Right lobe of liver (tissue), 6 donors: ENCODE results near the gene AKAIN1. TPM values are rescaled to one million over a fixed set of nuclear protein-coding genes. Genes with fewer than 3 reads are reported as not detected.

Experiments used
- ATAC-seq, 4 donors: fragments of 200-7000 bp; cut with Tn5 transposase; one replicate each; pipeline ENCODE4 v1.9.1; 2020; ENCODE audit warnings: mild to moderate bottlenecking in 4 of 4, moderate library complexity in 4 of 4
- DNase-seq, 3 donors: peaks; one replicate each; pipeline ENCODE4 v3.0.0-alpha.2; 2020
- H3K27ac ChIP-seq, 3 donors: fragments of 200-600 bp; one replicate each; pipeline ENCODE4 v1.8.0; 2022
- H3K27me3 ChIP-seq, 2 donors: fragments of 200-600 bp; one replicate each; pipeline ENCODE4 v1.8.0; 2022
- H3K36me3 ChIP-seq, 4 donors: fragments of 200-600 bp; sonication (generic) in 1 of 4; one replicate each; pipeline versions ENCODE4 v1.5.1 to v1.8.0; 2017 to 2022; ENCODE audit warnings: control low read depth in 1 of 4
- H3K4me1 ChIP-seq, 4 donors: fragments of 200-600 bp; sonication (generic) in 1 of 4; one replicate each; pipeline versions ENCODE4 v1.5.1 to v1.8.0; 2017 to 2022; ENCODE audit warnings: control low read depth in 1 of 4
- H3K4me3 ChIP-seq, 3 donors: fragments of 200-600 bp; one replicate each; pipeline ENCODE4 v1.8.0; 2022
- H3K9me3 ChIP-seq, 4 donors: fragments of 200-600 bp; sonication (generic) in 1 of 4; one replicate each; pipeline versions ENCODE4 v1.5.1 to v1.8.0; 2017 to 2022; ENCODE audit warnings: control low read depth in 1 of 4
- CTCF ChIP-seq, 4 donors: fragments of 200-600 bp in 3 of 4; fragments of 450-650 bp in 1 of 4; IDR thresholded peaks; one replicate each; pipeline versions ENCODE4 v1.5.1 to v1.8.0; 2016 to 2022; ENCODE audit warnings: antibody characterized with exemption in 4 of 4, mild to moderate bottlenecking in 2 of 4
- POLR2A ChIP-seq: fragments of 450-650 bp; IDR thresholded peaks from one replicate; pipeline ENCODE4 v1.6.1; 2017; ENCODE audit warnings: antibody characterized with exemption, mild to moderate bottlenecking
- WGBS: methylation state at CpG from one replicate; pipeline ENCODE4 v1.1.6; 2018; ENCODE audit warnings: low coverage, low lambda C conversion rate; ENCODE audit not compliant: insufficient coverage; ENCODE audit errors: missing lambda C conversion rate; 5-methylcytosine and 5-hydroxymethylcytosine counted together
- intact Hi-C, 2 donors: fragments of 100-400 bp; cut with DNase I; formaldehyde crosslinking; loops; one replicate each; pipeline versions ENCODE4 v1.11.2 to v1.14.1; 2022
- total RNA-seq, 6 experiments: library from RNA; depleted of rRNA in 2 of 6; stranded (reverse); fragments of >200 nt in 2 of 6; fragmentation: NEBNext Ultra II Directional in 3 of 6; extraction: Animal tissue kit (Norgen Biotek cat#: 25700) in 3 of 6; gene quantifications; one replicate each; pipeline versions ENCODE4 v1.1.0 to v1.2.4, GENCODE V29; 2016 to 2023
- donor health status: DM: no; HTN: yes; CAD: no.
- donor health status: DM: no; HTN: no; CAD: no.
- donor health status: DM: no; HTN: no; CAD: no.
- donor health status: DM: no; HTN: yes; CAD: no.
- donor health status: DM: no; HTN: yes; CAD: no.

The AKAIN1 gene
- total RNA-seq, 6 experiments from 2014 or later: 0.99 TPM; not detected in 5

- Histone ChIP-seq H3K36me3 (no peaks in the 10 kb centered on the region), H3K4me1 (no peaks in the 10 kb centered on the region), H3K9me3 (no peaks in the 10 kb centered on the region), H3K27ac (no peak overlapping the region), H3K4me3 (no peak overlapping the region), H3K27me3 (no peaks in the 10 kb centered on the region)
- intact Hi-C loops: no loop called here
- DNase-seq (no peak), ATAC-seq (no peak)
- TF ChIP-seq POLR2A: no peak
- TF ChIP-seq CTCF (IDR thresholded peaks at IDR 0.05): no peak
- 28% methylated on average over 2 of the region's 2 CpGs for WGBS
Observed at GRCh38 chr18:5166606-5167280, 30.3 kb downstream of the AKAIN1 start.

DNA sequence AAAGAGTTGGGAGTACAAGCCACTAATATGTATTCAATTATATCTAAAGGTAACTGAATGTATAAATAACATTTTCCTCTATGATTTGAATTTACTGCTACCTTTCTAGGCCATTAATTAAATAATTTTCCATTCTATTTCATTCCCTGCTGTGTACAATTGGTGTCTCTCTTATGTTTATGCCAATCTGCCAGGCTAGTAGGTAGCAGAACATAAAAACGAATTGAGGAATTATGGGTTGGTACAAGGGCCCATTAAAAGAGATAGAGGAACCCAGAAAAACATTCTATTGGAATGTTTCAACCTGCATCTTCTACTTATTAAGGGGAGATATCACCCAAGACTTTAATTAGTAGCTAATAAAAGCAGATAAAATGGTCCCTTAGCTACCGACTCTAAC lies 32.2 kb downstream of the AKAIN1 start:
- Histone ChIP-seq H3K4me1 (no peaks in the 10 kb centered on the region), H3K27ac (no peak overlapping the region), H3K36me3 (no peaks in the 10 kb centered on the region), H3K4me3 (no peak overlapping the region), H3K9me3 (no peaks in the 10 kb centered on the region), H3K27me3 (no peaks in the 10 kb centered on the region)
- WGBS: 34% methylated on average over 2 of the region's 2 CpGs
- DNase-seq: no peak
- intact Hi-C loops: no loop called here
- no peak for ATAC-seq
- no peak for TF ChIP-seq CTCF (IDR thresholded peaks at IDR 0.05)
- TF ChIP-seq POLR2A: no peak

DNA sequence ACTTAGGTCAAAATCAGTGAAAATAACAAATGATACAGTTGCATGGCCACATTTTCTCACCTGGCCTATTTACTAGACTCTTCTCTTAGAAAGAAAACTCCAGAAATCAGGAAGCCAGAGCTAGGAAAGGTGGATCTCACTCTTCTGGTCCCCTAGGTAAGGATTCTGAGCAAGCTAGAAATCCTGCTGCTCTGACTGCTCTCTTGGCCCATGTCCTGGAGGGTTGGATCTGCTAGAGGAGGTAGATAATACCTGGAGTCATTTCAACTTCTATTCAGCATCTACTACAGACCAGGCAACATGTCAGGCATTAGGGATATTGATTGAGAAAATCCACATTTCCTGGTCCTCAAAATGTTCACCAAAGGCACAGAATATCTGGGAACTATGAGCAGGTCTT lies 34.9 kb downstream of the AKAIN1 start:
- intact Hi-C loops: no loop called here
- ATAC-seq: no peak

DNA sequence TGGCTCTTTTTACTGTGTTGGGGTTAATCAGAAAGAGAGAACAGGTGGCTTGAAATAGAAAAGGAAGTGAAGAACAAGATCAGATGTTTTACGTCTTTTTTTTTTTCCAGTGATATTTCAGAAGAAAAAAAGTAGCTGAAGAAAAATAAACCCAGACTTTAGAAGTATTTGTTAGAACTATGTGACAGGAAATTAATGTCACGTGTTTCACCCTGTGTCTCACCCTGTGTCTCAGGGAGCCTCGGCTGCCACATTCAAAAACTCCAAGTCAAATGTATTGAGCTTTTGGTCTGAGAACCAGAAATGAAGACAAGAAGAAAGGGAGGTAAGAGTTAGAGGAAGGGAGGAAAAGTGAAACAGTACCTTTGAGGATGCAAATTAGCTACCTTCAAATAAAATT lies 38.0 kb downstream of the AKAIN1 start:
- ATAC-seq (no peak), DNase-seq (no peak)
- no peaks in the 10 kb centered on the region for H3K27me3 ChIP-seq
- no peak overlapping the region for H3K27ac ChIP-seq
- H3K9me3 ChIP-seq: no peaks in the 10 kb centered on the region
- no peaks in the 10 kb centered on the region for H3K4me1 ChIP-seq
- no peaks in the 10 kb centered on the region for H3K36me3 ChIP-seq
- intact Hi-C loops: no loop called here
- H3K4me3 ChIP-seq: no peak overlapping the region
- TF ChIP-seq POLR2A (no peak), CTCF (IDR thresholded peaks at IDR 0.05) (no peak)
- WGBS: 21% methylated on average over 3 of the region's 3 CpGs

More for the DNA sequence above, 34.9 kb downstream of the AKAIN1 start:
- Histone ChIP-seq H3K9me3 (no peaks in the 10 kb centered on the region), H3K36me3 (no peaks in the 10 kb centered on the region), H3K27ac (no peak overlapping the region), H3K4me3 (no peak overlapping the region), H3K4me1 (no peaks in the 10 kb centered on the region), H3K27me3 (no peaks in the 10 kb centered on the region)
- no peak for DNase-seq
- TF ChIP-seq POLR2A (no peak), CTCF (IDR thresholded peaks at IDR 0.05) (no peak)

DNA sequence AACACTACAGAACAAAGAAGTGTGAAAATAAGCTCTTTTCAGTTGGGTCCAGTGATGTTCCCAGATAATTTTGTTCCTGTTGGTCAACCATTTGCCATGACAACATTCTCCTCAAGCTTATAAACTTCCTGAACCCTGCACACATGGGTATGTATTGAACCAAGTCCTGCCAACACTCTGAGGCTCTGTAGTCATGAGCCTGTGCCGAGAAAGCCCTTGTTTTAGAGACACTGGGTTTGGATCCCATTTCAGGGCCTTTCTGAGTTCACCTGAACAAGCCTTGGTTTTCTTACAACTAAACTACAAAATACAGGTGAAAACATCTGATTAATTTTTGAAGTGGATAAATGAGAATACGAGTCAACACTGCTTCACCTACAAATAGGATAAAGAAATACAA lies 38.5 kb downstream of the AKAIN1 start:
- Histone ChIP-seq H3K27ac (no peak overlapping the region), H3K36me3 (no peaks in the 10 kb centered on the region), H3K27me3 (no peaks in the 10 kb centered on the region), H3K4me3 (no peak overlapping the region), H3K9me3 (no peaks in the 10 kb centered on the region), H3K4me1 (no peaks in the 10 kb centered on the region)
- ATAC-seq (no peak), DNase-seq (no peak)
- WGBS: 26% methylated on average over 2 of the region's 2 CpGs
- TF ChIP-seq CTCF (IDR thresholded peaks at IDR 0.05) (no peak), POLR2A (no peak)
- intact Hi-C loops: no loop called here
